Keratinocyte (primary cell): ENCODE measurements around the gene COL13A1.

ENCODE experiments used
- EZH2 ChIP-seq: IDR thresholded peaks from one replicate; pipeline ENCODE4 v1.6.1; 2012; ENCODE audit warnings: inconsistent platforms, mild to moderate bottlenecking, low read length, moderate library complexity
- TF ChIP-seq, protein P1 (sequence below), 3 experiments: IDR thresholded peaks in 1 of 3; conservative IDR thresholded peaks in 1 of 3; optimal IDR thresholded peaks in 1 of 3; 2 replicates in 2 of 3; 3 replicates in 1 of 3; pipeline versions ENCODE3 to v1.5.1; 2011; ENCODE audit warnings: low read length in 3 of 3, mild to moderate bottlenecking in 3 of 3, moderate library complexity in 2 of 3, control low read depth in 1 of 3, inconsistent platforms in 1 of 3; ENCODE audit not compliant: insufficient read depth in 2 of 3; ENCODE audit errors: extremely low read depth in 1 of 3

DNA sequence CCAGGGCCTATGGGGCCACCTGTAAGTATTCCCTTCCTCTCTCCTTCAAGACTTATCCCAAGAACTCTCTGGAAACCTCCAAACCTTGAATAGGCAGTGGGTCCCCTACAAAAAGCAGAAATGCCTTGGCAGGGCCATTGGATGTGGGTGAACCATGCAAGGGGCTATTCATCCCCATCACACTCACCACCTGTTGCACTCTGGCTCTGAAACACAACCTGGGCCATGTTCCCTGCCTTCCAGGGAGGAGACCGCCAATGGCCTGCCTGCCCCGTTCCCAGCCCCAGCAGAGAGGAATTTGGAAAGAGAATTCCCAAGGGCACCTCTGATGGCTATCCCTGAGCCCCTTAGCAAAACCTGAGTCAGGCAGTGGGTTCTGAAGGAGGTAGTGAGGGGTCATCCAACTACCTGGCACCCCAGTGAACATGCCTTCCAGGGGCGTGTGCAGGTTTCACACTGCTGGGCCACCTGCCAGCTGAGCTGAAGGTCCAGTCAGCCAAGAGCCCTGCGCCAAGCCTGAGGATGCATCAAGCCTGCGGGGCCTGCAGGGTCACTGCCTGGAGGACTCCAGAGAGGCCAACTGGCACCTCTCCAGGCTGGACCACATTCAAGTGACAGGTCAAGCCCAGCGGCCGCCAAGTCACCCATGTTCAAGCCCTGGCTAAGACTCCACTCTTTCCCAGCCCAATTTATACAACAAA is 101.3 kb downstream of the COL13A1 start:
- TF ChIP-seq, protein P1, sequence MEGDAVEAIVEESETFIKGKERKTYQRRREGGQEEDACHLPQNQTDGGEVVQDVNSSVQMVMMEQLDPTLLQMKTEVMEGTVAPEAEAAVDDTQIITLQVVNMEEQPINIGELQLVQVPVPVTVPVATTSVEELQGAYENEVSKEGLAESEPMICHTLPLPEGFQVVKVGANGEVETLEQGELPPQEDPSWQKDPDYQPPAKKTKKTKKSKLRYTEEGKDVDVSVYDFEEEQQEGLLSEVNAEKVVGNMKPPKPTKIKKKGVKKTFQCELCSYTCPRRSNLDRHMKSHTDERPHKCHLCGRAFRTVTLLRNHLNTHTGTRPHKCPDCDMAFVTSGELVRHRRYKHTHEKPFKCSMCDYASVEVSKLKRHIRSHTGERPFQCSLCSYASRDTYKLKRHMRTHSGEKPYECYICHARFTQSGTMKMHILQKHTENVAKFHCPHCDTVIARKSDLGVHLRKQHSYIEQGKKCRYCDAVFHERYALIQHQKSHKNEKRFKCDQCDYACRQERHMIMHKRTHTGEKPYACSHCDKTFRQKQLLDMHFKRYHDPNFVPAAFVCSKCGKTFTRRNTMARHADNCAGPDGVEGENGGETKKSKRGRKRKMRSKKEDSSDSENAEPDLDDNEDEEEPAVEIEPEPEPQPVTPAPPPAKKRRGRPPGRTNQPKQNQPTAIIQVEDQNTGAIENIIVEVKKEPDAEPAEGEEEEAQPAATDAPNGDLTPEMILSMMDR (optimal IDR thresholded peaks at IDR 0.05 in 1 of 3, IDR thresholded peaks at IDR 0.05 in 1 of 3, conservative IDR thresholded peaks at IDR 0.05 in 1 of 3; ENCODE audit: extremely low read depth in 1 of 3, insufficient read depth in 2 of 3, low read length in 3 of 3) = no peak
- no peak for TF ChIP-seq EZH2
